Prostate gland (tissue), 2 donors: ENCODE measurements around the gene TFEB. TPM values are rescaled to one million over a fixed set of nuclear protein-coding genes. Genes with fewer than 3 reads are reported as not detected.

Source experiments
- DNase-seq: peaks from one replicate; pipeline ENCODE4 v3.0.0-alpha.2; 2019; ENCODE audit warnings: low spot score
- H3K27ac ChIP-seq, 2 donors: fragments of 200-600 bp; sonication (generic); 2 replicates each; pipeline ENCODE4 v1.5.1; 2017 to 2019
- H3K27me3 ChIP-seq: fragments of 200-600 bp; sonication (generic); replicated peaks from 2 replicates; pipeline ENCODE4 v1.5.1; 2019; ENCODE audit not compliant: insufficient read depth
- H3K36me3 ChIP-seq, 2 donors: fragments of 200-600 bp; sonication (generic); 1 replicate in 1 of 2; 2 replicates in 1 of 2; pipeline versions ENCODE4 v1.5.1 to v1.8.1; 2017 to 2019
- H3K4me1 ChIP-seq: fragments of 200-600 bp; sonication (generic); replicated peaks from 2 replicates; pipeline ENCODE4 v1.5.1; 2019
- H3K4me3 ChIP-seq, 2 donors: fragments of 200-600 bp; sonication (generic); 2 replicates each; pipeline ENCODE4 v1.5.1; 2017 to 2019
- H3K9me3 ChIP-seq: fragments of 200-600 bp; sonication (generic); 2 replicates; pipeline ENCODE4 v1.5.1; 2017
- CTCF ChIP-seq, 4 experiments: fragments of 200-600 bp in 2 of 4; fragments of 450-650 bp in 2 of 4; sonication (generic) in 2 of 4; IDR thresholded peaks; 1 replicate in 3 of 4; 2 replicates in 1 of 4; pipeline ENCODE4 v1.5.1; 2016 to 2019; ENCODE audit warnings: antibody characterized with exemption in 4 of 4, mild to moderate bottlenecking in 2 of 4, moderate library complexity in 2 of 4
- POLR2A ChIP-seq: fragments of 450-650 bp; IDR thresholded peaks from one replicate; pipeline ENCODE4 v1.6.1; 2016; ENCODE audit warnings: antibody characterized with exemption, mild to moderate bottlenecking
- POLR2AphosphoS5 ChIP-seq: sonication (generic); formaldehyde crosslinking; IDR thresholded peaks from one replicate; pipeline ENCODE4 v1.6.1; 2017; ENCODE audit warnings: antibody characterized with exemption
- WGBS: methylation state at CpG from one replicate; pipeline ENCODE4 v1.1.5; 2018; 5-methylcytosine and 5-hydroxymethylcytosine counted together
- intact Hi-C: fragments of 100-400 bp; cut with DNase I; formaldehyde crosslinking; loops from one replicate; pipeline ENCODE4 v1.14.2; 2022
- total RNA-seq, 2 donors: library from RNA; depleted of rRNA; stranded (reverse); fragments of >200 nt; gene quantifications; one replicate each; pipeline ENCODE4 v1.1.0, GENCODE V29; 2016

TFEB gene
- total RNA-seq, 2 donors from 2014 or later, result 28.4 to 31.2 TPM

GRCh38 chr6:41644297-41644879 is 91.0 kb downstream of the TFEB start:
- intact Hi-C loops, result no loop called here
- TF ChIP-seq POLR2A, result no peak
- TF ChIP-seq CTCF (IDR thresholded peaks at IDR 0.05), result no peak
- no peak for TF ChIP-seq POLR2AphosphoS5
- H3K36me3 ChIP-seq, result no peaks in the 10 kb centered on the region
- H3K9me3 ChIP-seq, result no peaks in the 10 kb centered on the region
- H3K4me1 ChIP-seq, result no peaks in the 10 kb centered on the region
- no peak overlapping the region for H3K27ac ChIP-seq
- H3K4me3 ChIP-seq, result no peak overlapping the region
- no peak for DNase-seq
- no peaks in the 10 kb centered on the region for H3K27me3 ChIP-seq
- 39% methylated on average over 4 of the region's 4 CpGs for WGBS

- 76% methylated on average over 4 of the region's 4 CpGs for WGBS
Observed at GRCh38 chr6:41643899-41644269, 91.5 kb downstream of the TFEB start.

GRCh38 chr6:41642960-41643898 is 92.2 kb downstream of the TFEB start:
- no peak for TF ChIP-seq POLR2AphosphoS5
- no peak for TF ChIP-seq CTCF (IDR thresholded peaks at IDR 0.05)
- TF ChIP-seq POLR2A, result no peak
- 81% methylated on average over 10 of the region's 10 CpGs for WGBS
- intact Hi-C loops, result no loop called here
- Histone ChIP-seq H3K36me3 (no peaks in the 10 kb centered on the region), H3K27ac (no peak overlapping the region), H3K27me3 (no peaks in the 10 kb centered on the region), H3K9me3 (no peaks in the 10 kb centered on the region), H3K4me3 (no peak overlapping the region), H3K4me1 (no peaks in the 10 kb centered on the region)
- no peak for DNase-seq

More at GRCh38 chr6:41643899-41644269, 91.5 kb downstream of the TFEB start:
- no peak for DNase-seq
- TF ChIP-seq POLR2A (no peak), POLR2AphosphoS5 (no peak), CTCF (IDR thresholded peaks at IDR 0.05) (no peak)
- H3K4me1 ChIP-seq, result no peaks in the 10 kb centered on the region
- H3K27me3 ChIP-seq, result no peaks in the 10 kb centered on the region
- no peak overlapping the region for H3K4me3 ChIP-seq
- intact Hi-C loops, result no loop called here
- H3K27ac ChIP-seq, result no peak overlapping the region
- no peaks in the 10 kb centered on the region for H3K36me3 ChIP-seq
- H3K9me3 ChIP-seq, result no peaks in the 10 kb centered on the region

- Histone ChIP-seq H3K36me3 (no peaks in the 10 kb centered on the region), H3K9me3 (no peaks in the 10 kb centered on the region), H3K27me3 (no peaks in the 10 kb centered on the region), H3K4me1 (peaks cover 2% of the 10 kb centered on the region), H3K4me3 (no peak overlapping the region), H3K27ac (no peak overlapping the region)
- intact Hi-C loops, result no loop called here
- no peak for DNase-seq
- TF ChIP-seq CTCF (IDR thresholded peaks at IDR 0.05) (no peak), POLR2AphosphoS5 (no peak), POLR2A (no peak)
- 69% methylated on average over 10 of the region's 11 CpGs for WGBS
Observed at GRCh38 chr6:41642090-41642959, 93.1 kb downstream of the TFEB start.
